Measurements from ENCODE around the gene AFP. TPM values are rescaled to one million over a fixed set of nuclear protein-coding genes. Genes with fewer than 3 reads are reported as not detected.
"Not testable (repeated sequence)": the region's sequence is repeated elsewhere in the genome, so short reads cannot be mapped to it uniquely, and the experiment has no call there.

The AFP gene
- 1.2 TPM for total RNA-seq
- polyA plus RNA-seq (ENCODE audit: insufficient read depth in 1 of 8, insufficient read length in 8 of 8, low replicate concordance in 1 of 8), result 10 to 100 TPM in 3 of 8 donors, under 1 TPM in 5; 0.13 to 59.8 (median 0.47) TPM
- long read RNA-seq, donor 1, result 0 reads
- long read RNA-seq, donor 2, result 0 reads
- long read RNA-seq, donor 3, partial matches to known transcripts, result 0 of 1 reads
- long read RNA-seq, donor 3, other reads (novel, unspliced or antisense), result 0 of 1 reads
- long read RNA-seq, donor 4, partial matches to known transcripts, result 0 of 2 reads
- long read RNA-seq, donor 4, other reads (novel, unspliced or antisense), result 0 of 2 reads
- long read RNA-seq, donor 5, result 0 reads
- long read RNA-seq, donor 6, transcript AFP-202 (15 exons, 2,484 nt), result major isoform, 12 of 14 reads
- long read RNA-seq, donor 6, partial matches to known transcripts, result 0 of 14 reads
- long read RNA-seq, donor 6, other reads (novel, unspliced or antisense), result 0 of 14 reads
- long read RNA-seq, donor 7, partial matches to known transcripts, result 0 of 1 reads
- long read RNA-seq, donor 7, other reads (novel, unspliced or antisense), result 0 of 1 reads
- long read RNA-seq, donor 8, result 0 reads
- long read RNA-seq, donor 9, transcript AFP-202 (15 exons, 2,484 nt), result major isoform, 9 of 14 reads
- long read RNA-seq, donor 9, partial matches to known transcripts, result 5 of 14 reads
- long read RNA-seq, donor 9, other reads (novel, unspliced or antisense), result 0 of 14 reads
- long read RNA-seq, donor 10, result 0 reads
- long read RNA-seq, donor 11, result 0 reads

- H3K4me3 ChIP-seq (ENCODE audit: low read length), result no peak within 1 kb of the TSS
- H3K27ac ChIP-seq (ENCODE audit: low read length), result no peak within 1 kb of the TSS
- DNase-seq, result no peak
- no peaks in the 10 kb centered on the region for H3K36me3 ChIP-seq (ENCODE audit: control insufficient read depth, insufficient read depth, low read length)
- H3K27me3 ChIP-seq (ENCODE audit: control insufficient read depth, insufficient read depth, low read length), result no peaks in the 10 kb centered on the region
- no peaks in the 10 kb centered on the region for H3K4me1 ChIP-seq (ENCODE audit: control insufficient read depth, insufficient read depth, low read length)
- no CpG with 5 or more reads among the region's 1 CpG for WGBS (ENCODE audit: insufficient coverage)
- H3K9me3 ChIP-seq (replicated peaks; ENCODE audit: control insufficient read depth, low read depth, low read length), result no peaks in the 10 kb centered on the region
These were observed at the start of gene AFP for GRCh38 chr4:73435984-73436383. Gene AFP (plus strand): TSS chr4:73436221. CDS start chr4:73436263, 42 bp downstream.

- H3K4me3 ChIP-seq (ENCODE audit: low read length), result no peak overlapping the region
- no peak overlapping the region for H3K27ac ChIP-seq (ENCODE audit: low read length)
- DNase-seq, result no peak
- H3K36me3 ChIP-seq (ENCODE audit: control insufficient read depth, insufficient read depth, low read length), result no peaks in the 10 kb centered on the region
- H3K27me3 ChIP-seq (ENCODE audit: control insufficient read depth, insufficient read depth, low read length), result no peaks in the 10 kb centered on the region
- no peaks in the 10 kb centered on the region for H3K4me1 ChIP-seq (ENCODE audit: control insufficient read depth, insufficient read depth, low read length)
- H3K9me3 ChIP-seq (replicated peaks; ENCODE audit: control insufficient read depth, low read depth, low read length), result no peaks in the 10 kb centered on the region
These were observed 48.5 kb upstream of the AFP start for GRCh38 chr4:73387552-73387951.

GRCh38 chr4:73388887-73389286 is 47.1 kb upstream of the AFP start:
- Histone ChIP-seq H3K27me3 (ENCODE audit: control insufficient read depth, insufficient read depth, low read length) (no peaks in the 10 kb centered on the region), H3K4me1 (ENCODE audit: control insufficient read depth, insufficient read depth, low read length) (no peaks in the 10 kb centered on the region), H3K36me3 (ENCODE audit: control insufficient read depth, insufficient read depth, low read length) (no peaks in the 10 kb centered on the region), H3K9me3 (replicated peaks; ENCODE audit: control insufficient read depth, low read depth, low read length) (no peaks in the 10 kb centered on the region), H3K27ac (ENCODE audit: low read length) (no peak overlapping the region), H3K4me3 (ENCODE audit: low read length) (no peak overlapping the region)
- no peak for DNase-seq
- WGBS (ENCODE audit: insufficient coverage), result no CpG with 5 or more reads among the region's 1 CpG

- no CpG with 5 or more reads among the region's 2 CpGs for whole genome bisulfite sequencing (ENCODE audit: insufficient coverage)
- H3K4me1 ChIP-seq (ENCODE audit: control insufficient read depth, insufficient read depth, low read length); H3K9me3 ChIP-seq (replicated peaks; ENCODE audit: control insufficient read depth, low read depth, low read length); H3K27ac ChIP-seq (ENCODE audit: low read length); H3K36me3 ChIP-seq (ENCODE audit: control insufficient read depth, insufficient read depth, low read length); H3K27me3 ChIP-seq (ENCODE audit: control insufficient read depth, insufficient read depth, low read length); DNase-seq; H3K4me3 ChIP-seq (ENCODE audit: low read length): not testable (repeated sequence)
These were observed 46.4 kb upstream of the AFP start for GRCh38 chr4:73389663-73390062.

GRCh38 chr4:73391774-73392173 is 44.2 kb upstream of the AFP start:
- Histone ChIP-seq H3K9me3 (replicated peaks; ENCODE audit: control insufficient read depth, low read depth, low read length) (no peaks in the 10 kb centered on the region), H3K4me3 (ENCODE audit: low read length) (no peak overlapping the region)

GRCh38 chr4:73392936-73393335 is 43.1 kb upstream of the AFP start:
- Histone ChIP-seq H3K27me3 (ENCODE audit: control insufficient read depth, insufficient read depth, low read length) (no peaks in the 10 kb centered on the region), H3K27ac (ENCODE audit: low read length) (no peak overlapping the region), H3K36me3 (ENCODE audit: control insufficient read depth, insufficient read depth, low read length) (no peaks in the 10 kb centered on the region), H3K9me3 (replicated peaks; ENCODE audit: control insufficient read depth, low read depth, low read length) (no peaks in the 10 kb centered on the region), H3K4me1 (ENCODE audit: control insufficient read depth, insufficient read depth, low read length) (no peaks in the 10 kb centered on the region), H3K4me3 (ENCODE audit: low read length) (no peak overlapping the region)
- WGBS (ENCODE audit: insufficient coverage), result no CpG with 5 or more reads among the region's 2 CpGs
- DNase-seq, result peak; percentile 0

More at GRCh38 chr4:73391774-73392173, 44.2 kb upstream of the AFP start:
- DNase-seq, result no peak
- no peak overlapping the region for H3K27ac ChIP-seq (ENCODE audit: low read length)
- H3K27me3 ChIP-seq (ENCODE audit: control insufficient read depth, insufficient read depth, low read length), result no peaks in the 10 kb centered on the region
- no peaks in the 10 kb centered on the region for H3K4me1 ChIP-seq (ENCODE audit: control insufficient read depth, insufficient read depth, low read length)
- H3K36me3 ChIP-seq (ENCODE audit: control insufficient read depth, insufficient read depth, low read length), result no peaks in the 10 kb centered on the region

- Histone ChIP-seq H3K27ac (ENCODE audit: low read length) (no peak overlapping the region), H3K9me3 (replicated peaks; ENCODE audit: control insufficient read depth, low read depth, low read length) (no peaks in the 10 kb centered on the region), H3K27me3 (ENCODE audit: control insufficient read depth, insufficient read depth, low read length) (no peaks in the 10 kb centered on the region), H3K4me3 (ENCODE audit: low read length) (no peak overlapping the region), H3K4me1 (ENCODE audit: control insufficient read depth, insufficient read depth, low read length) (no peaks in the 10 kb centered on the region), H3K36me3 (ENCODE audit: control insufficient read depth, insufficient read depth, low read length) (no peaks in the 10 kb centered on the region)
- DNase-seq, result no peak
- no CpG with 5 or more reads among the region's 1 CpG for WGBS (ENCODE audit: insufficient coverage)
These were observed 39.7 kb upstream of the AFP start for GRCh38 chr4:73396304-73396703.

GRCh38 chr4:73396993-73397972 is 38.7 kb upstream of the AFP start:
- H3K27ac ChIP-seq (ENCODE audit: low read length), result no peak overlapping the region
- no peaks in the 10 kb centered on the region for H3K27me3 ChIP-seq (ENCODE audit: control insufficient read depth, insufficient read depth, low read length)
- H3K4me1 ChIP-seq (ENCODE audit: control insufficient read depth, insufficient read depth, low read length), result no peaks in the 10 kb centered on the region
- H3K9me3 ChIP-seq (replicated peaks; ENCODE audit: control insufficient read depth, low read depth, low read length), result no peaks in the 10 kb centered on the region
- H3K36me3 ChIP-seq (ENCODE audit: control insufficient read depth, insufficient read depth, low read length), result no peaks in the 10 kb centered on the region
- no CpG with 5 or more reads among the region's 5 CpGs for WGBS (ENCODE audit: insufficient coverage)
- H3K4me3 ChIP-seq (ENCODE audit: low read length), result no peak overlapping the region
- no peak for DNase-seq

- no peaks in the 10 kb centered on the region for H3K36me3 ChIP-seq (ENCODE audit: control insufficient read depth, insufficient read depth, low read length)
- no peak for DNase-seq
- no peaks in the 10 kb centered on the region for H3K27me3 ChIP-seq (ENCODE audit: control insufficient read depth, insufficient read depth, low read length)
- H3K4me1 ChIP-seq (ENCODE audit: control insufficient read depth, insufficient read depth, low read length), result no peaks in the 10 kb centered on the region
- no peaks in the 10 kb centered on the region for H3K9me3 ChIP-seq (replicated peaks; ENCODE audit: control insufficient read depth, low read depth, low read length)
- H3K4me3 ChIP-seq (ENCODE audit: low read length), result no peak overlapping the region
- H3K27ac ChIP-seq (ENCODE audit: low read length), result no peak overlapping the region
- no CpG with 5 or more reads among the region's 2 CpGs for WGBS (ENCODE audit: insufficient coverage)
These were observed 34.6 kb upstream of the AFP start for GRCh38 chr4:73401412-73401811.

- 92% methylated on average over 2 of the region's 7 CpGs for WGBS (ENCODE audit: insufficient coverage)
- H3K4me1 ChIP-seq (ENCODE audit: control insufficient read depth, insufficient read depth, low read length), result no peaks in the 10 kb centered on the region
- no peaks in the 10 kb centered on the region for H3K9me3 ChIP-seq (replicated peaks; ENCODE audit: control insufficient read depth, low read depth, low read length)
- H3K4me3 ChIP-seq (ENCODE audit: low read length), result no peak within 1 kb of the TSS
- no peaks in the 10 kb centered on the region for H3K27me3 ChIP-seq (ENCODE audit: control insufficient read depth, insufficient read depth, low read length)
- H3K36me3 ChIP-seq (ENCODE audit: control insufficient read depth, insufficient read depth, low read length), result no peaks in the 10 kb centered on the region
- no peak for DNase-seq
- no peak within 1 kb of the TSS for H3K27ac ChIP-seq (ENCODE audit: low read length)
These were observed 32.0 kb upstream of the AFP start, which contains the start of gene ALB for GRCh38 chr4:73404042-73404441. Gene ALB (plus strand): TSS chr4:73404287. CDS start chr4:73404328, 41 bp downstream.
